HEK293 (cell line): ENCODE measurements around the gene TBC1D22A.

Experiments
- CTCF ChIA-PET: fragments of 350-600 bp; formaldehyde crosslinking; extraction: SDS; loops from one replicate; lab custom pipeline; 2021; ENCODE audit warnings: antibody characterized with exemption; lab: Yijun Ruan, JAX
- POLR2A ChIA-PET: fragments of 300-600 bp; formaldehyde crosslinking; extraction: SDS; loops from one replicate; lab custom pipeline; 2020; ENCODE audit warnings: antibody characterized with exemption, inconsistent platforms; lab: Yijun Ruan, JAX
- H3K27ac ChIP-seq: fragments of 200-500 bp; sonication (Bioruptor generic); 2 replicates; pipeline ENCODE4 v1.5.1; 2014; ENCODE audit warnings: low read depth, low read length, control low read depth, inconsistent platforms; ENCODE audit errors: extremely low read depth
- H3K36me3 ChIP-seq, 2 experiments: fragments of 200-500 bp in 1 of 2; sonication (Bioruptor generic) in 1 of 2; 1 replicate in 1 of 2; 2 replicates in 1 of 2; pipeline ENCODE4 v1.5.1; 2014 to 2017; ENCODE audit warnings: inconsistent platforms in 2 of 2, low read length in 2 of 2; ENCODE audit not compliant: control insufficient read depth in 2 of 2, insufficient read depth in 1 of 2
- H3K4me1 ChIP-seq: fragments of 200-500 bp; sonication (Bioruptor generic); 2 replicates; pipeline ENCODE4 v1.5.1; 2014; ENCODE audit warnings: mild to moderate bottlenecking, low read length, inconsistent platforms; ENCODE audit not compliant: control insufficient read depth, insufficient read depth
- H3K4me3 ChIP-seq: 2 replicates; pipeline ENCODE4 v1.5.1; 2011; ENCODE audit warnings: low read depth, mild to moderate bottlenecking, control low read depth, low read length, moderate library complexity
- H3K9me3 ChIP-seq: fragments of 200-500 bp; sonication (Bioruptor generic); 2 replicates; pipeline ENCODE4 v1.5.1; 2014; ENCODE audit warnings: low read depth, low read length, inconsistent platforms; ENCODE audit not compliant: control insufficient read depth, insufficient read depth
- FEZF1 ChIP-seq: fragments of 450-650 bp; formaldehyde crosslinking; IDR thresholded peaks from 2 replicates; pipeline ENCODE4 v1.5.1; 2016; ENCODE audit warnings: missing biosample characterization, missing genetic modification characterization
- ZBTB8A ChIP-seq: fragments of 450-650 bp; formaldehyde crosslinking; IDR thresholded peaks from 2 replicates; pipeline ENCODE4 v1.5.1; 2016; ENCODE audit warnings: missing biosample characterization, missing genetic modification characterization
- ZNF146 ChIP-seq: fragments of 450-650 bp; formaldehyde crosslinking; IDR thresholded peaks from 2 replicates; pipeline ENCODE4 v1.5.1; 2016; ENCODE audit warnings: missing biosample characterization, missing genetic modification characterization
- ZNF211 ChIP-seq: fragments of 450-650 bp; formaldehyde crosslinking; IDR thresholded peaks from 2 replicates; pipeline ENCODE4 v1.5.1; 2016; ENCODE audit warnings: low read depth, missing biosample characterization, missing genetic modification characterization
- ZNF24 ChIP-seq: fragments of 450-650 bp; formaldehyde crosslinking; IDR thresholded peaks from 2 replicates; pipeline ENCODE4 v1.5.1; 2016; ENCODE audit warnings: missing biosample characterization, missing genetic modification characterization
- ZNF266 ChIP-seq: fragments of 450-650 bp; formaldehyde crosslinking; IDR thresholded peaks from 2 replicates; pipeline ENCODE4 v1.5.1; 2016; ENCODE audit warnings: missing biosample characterization, missing genetic modification characterization, low read depth
- ZNF394 ChIP-seq: fragments of 450-650 bp; formaldehyde crosslinking; IDR thresholded peaks from 2 replicates; pipeline ENCODE4 v1.5.1; 2016; ENCODE audit warnings: missing biosample characterization, missing genetic modification characterization, mild to moderate bottlenecking, moderate library complexity, borderline replicate concordance
- ZNF501 ChIP-seq: fragments of 450-650 bp; formaldehyde crosslinking; IDR thresholded peaks from 2 replicates; pipeline ENCODE4 v1.5.1; 2016; ENCODE audit warnings: missing biosample characterization, missing genetic modification characterization
- ZNF510 ChIP-seq: fragments of 450-650 bp; formaldehyde crosslinking; IDR thresholded peaks from 2 replicates; pipeline ENCODE4 v1.5.1; 2018; ENCODE audit warnings: mild to moderate bottlenecking, missing genetic modification characterization, missing biosample characterization; ENCODE audit not compliant: insufficient replicate concordance
- ZNF596 ChIP-seq: fragments of 450-650 bp; IDR thresholded peaks from 2 replicates; pipeline ENCODE4 v1.5.0; 2018; ENCODE audit warnings: missing biosample characterization, mild to moderate bottlenecking, missing genetic modification characterization, moderate library complexity
- ZNF610 ChIP-seq: fragments of 450-650 bp; formaldehyde crosslinking; IDR thresholded peaks from 2 replicates; pipeline ENCODE4 v1.5.1; 2016; ENCODE audit warnings: missing biosample characterization, missing genetic modification characterization, borderline replicate concordance
- ZNF624 ChIP-seq: fragments of 450-650 bp; formaldehyde crosslinking; IDR thresholded peaks from 2 replicates; pipeline ENCODE4 v1.5.1; 2017; ENCODE audit warnings: missing biosample characterization, missing genetic modification characterization
- ZNF677 ChIP-seq: fragments of 450-650 bp; IDR thresholded peaks from 2 replicates; pipeline ENCODE4 v1.5.0; 2018; ENCODE audit warnings: missing biosample characterization, mild to moderate bottlenecking, missing genetic modification characterization, moderate library complexity
- ZNF768 ChIP-seq: fragments of 450-650 bp; formaldehyde crosslinking; IDR thresholded peaks from 2 replicates; pipeline ENCODE4 v1.5.1; 2018; ENCODE audit warnings: missing biosample characterization, mild to moderate bottlenecking, missing genetic modification characterization
- ZNF792 ChIP-seq: fragments of 450-650 bp; formaldehyde crosslinking; IDR thresholded peaks from 2 replicates; pipeline ENCODE4 v1.5.1; 2016; ENCODE audit warnings: missing biosample characterization, missing genetic modification characterization
- ZSCAN16 ChIP-seq: fragments of 450-650 bp; formaldehyde crosslinking; IDR thresholded peaks from 2 replicates; pipeline ENCODE4 v1.5.1; 2016; ENCODE audit warnings: missing biosample characterization, missing genetic modification characterization
- TF ChIP-seq, protein P1 (sequence below): fragments of 450-650 bp; formaldehyde crosslinking; IDR thresholded peaks from 2 replicates; pipeline ENCODE4 v1.5.1; 2016; ENCODE audit warnings: missing biosample characterization, missing genetic modification characterization
- TF ChIP-seq, protein P2 (sequence below): fragments of 450-650 bp; formaldehyde crosslinking; IDR thresholded peaks from 2 replicates; pipeline ENCODE4 v1.5.1; 2016; ENCODE audit warnings: missing biosample characterization, missing genetic modification characterization
- TF ChIP-seq, protein P3 (sequence below): fragments of 450-650 bp; formaldehyde crosslinking; IDR thresholded peaks from 2 replicates; pipeline ENCODE4 v1.5.1; 2016; ENCODE audit warnings: missing biosample characterization, missing genetic modification characterization, low read depth
- TF ChIP-seq, protein P4 (sequence below): fragments of 450-650 bp; formaldehyde crosslinking; IDR thresholded peaks from 2 replicates; pipeline ENCODE4 v1.5.1; 2016; ENCODE audit warnings: missing biosample characterization, missing genetic modification characterization
- TF ChIP-seq, protein P5 (sequence below): fragments of 450-650 bp; formaldehyde crosslinking; IDR thresholded peaks from 2 replicates; pipeline ENCODE4 v1.5.1; 2016; ENCODE audit warnings: missing biosample characterization, missing genetic modification characterization
- TF ChIP-seq, protein P6 (sequence below): fragments of 450-650 bp; formaldehyde crosslinking; IDR thresholded peaks from 2 replicates; pipeline ENCODE4 v1.5.1; 2016; ENCODE audit warnings: missing biosample characterization, missing genetic modification characterization
- TF ChIP-seq, protein P7 (sequence below): fragments of 450-650 bp; IDR thresholded peaks from 2 replicates; pipeline ENCODE4 v1.5.1; 2018; ENCODE audit warnings: missing biosample characterization, mild to moderate bottlenecking, missing genetic modification characterization

The TBC1D22A gene

DNA sequence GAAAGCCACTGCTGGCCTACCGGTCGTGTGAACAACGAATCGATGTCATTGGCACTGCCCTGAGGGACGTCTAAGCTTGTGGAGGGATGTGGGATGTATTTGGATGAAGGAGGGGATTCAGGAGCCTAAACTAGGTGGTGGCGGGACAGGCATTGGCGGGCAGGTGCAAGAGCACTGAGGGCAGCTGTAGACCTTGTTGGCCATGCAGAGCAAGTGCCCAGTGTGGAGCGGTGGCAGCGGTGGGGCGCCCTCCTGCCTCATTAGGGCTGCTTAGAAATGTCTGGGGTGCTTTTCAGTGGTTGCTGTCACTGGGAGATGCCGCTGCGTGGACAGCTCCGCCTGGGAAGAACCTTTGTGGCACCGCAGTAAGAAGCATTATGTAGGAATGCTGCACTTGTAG, 220.2 kb downstream of the TBC1D22A start:
- ChIA-PET CTCF (no interaction called here), POLR2A (no interaction called here)
- Histone ChIP-seq H3K4me1 (no peaks in the 10 kb centered on the region), H3K27ac (no peak overlapping the region), H3K9me3 (no peaks in the 10 kb centered on the region), H3K4me3 (no peak overlapping the region), H3K36me3 (peaks cover 0 to 11% of the 10 kb centered on the region in 2 experiments; a peak in 2 of 3 replicates)
- no peak for TF ChIP-seq ZSCAN16
- no peak for TF ChIP-seq ZNF792 (tag by site-specific recombination)
- no peak for TF ChIP-seq FEZF1 (tag by site-specific recombination)
- TF ChIP-seq ZNF510 (tag by site-specific recombination): no peak
- TF ChIP-seq, protein P1, sequence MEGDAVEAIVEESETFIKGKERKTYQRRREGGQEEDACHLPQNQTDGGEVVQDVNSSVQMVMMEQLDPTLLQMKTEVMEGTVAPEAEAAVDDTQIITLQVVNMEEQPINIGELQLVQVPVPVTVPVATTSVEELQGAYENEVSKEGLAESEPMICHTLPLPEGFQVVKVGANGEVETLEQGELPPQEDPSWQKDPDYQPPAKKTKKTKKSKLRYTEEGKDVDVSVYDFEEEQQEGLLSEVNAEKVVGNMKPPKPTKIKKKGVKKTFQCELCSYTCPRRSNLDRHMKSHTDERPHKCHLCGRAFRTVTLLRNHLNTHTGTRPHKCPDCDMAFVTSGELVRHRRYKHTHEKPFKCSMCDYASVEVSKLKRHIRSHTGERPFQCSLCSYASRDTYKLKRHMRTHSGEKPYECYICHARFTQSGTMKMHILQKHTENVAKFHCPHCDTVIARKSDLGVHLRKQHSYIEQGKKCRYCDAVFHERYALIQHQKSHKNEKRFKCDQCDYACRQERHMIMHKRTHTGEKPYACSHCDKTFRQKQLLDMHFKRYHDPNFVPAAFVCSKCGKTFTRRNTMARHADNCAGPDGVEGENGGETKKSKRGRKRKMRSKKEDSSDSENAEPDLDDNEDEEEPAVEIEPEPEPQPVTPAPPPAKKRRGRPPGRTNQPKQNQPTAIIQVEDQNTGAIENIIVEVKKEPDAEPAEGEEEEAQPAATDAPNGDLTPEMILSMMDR (tag by site-specific recombination): no peak
- TF ChIP-seq, protein P2, sequence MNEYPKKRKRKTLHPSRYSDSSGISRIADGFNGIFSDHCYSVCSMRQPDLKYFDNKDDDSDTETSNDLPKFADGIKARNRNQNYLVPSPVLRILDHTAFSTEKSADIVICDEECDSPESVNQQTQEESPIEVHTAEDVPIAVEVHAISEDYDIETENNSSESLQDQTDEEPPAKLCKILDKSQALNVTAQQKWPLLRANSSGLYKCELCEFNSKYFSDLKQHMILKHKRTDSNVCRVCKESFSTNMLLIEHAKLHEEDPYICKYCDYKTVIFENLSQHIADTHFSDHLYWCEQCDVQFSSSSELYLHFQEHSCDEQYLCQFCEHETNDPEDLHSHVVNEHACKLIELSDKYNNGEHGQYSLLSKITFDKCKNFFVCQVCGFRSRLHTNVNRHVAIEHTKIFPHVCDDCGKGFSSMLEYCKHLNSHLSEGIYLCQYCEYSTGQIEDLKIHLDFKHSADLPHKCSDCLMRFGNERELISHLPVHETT: no peak
- TF ChIP-seq ZNF610: no peak
- TF ChIP-seq ZNF596 (tag by site-specific recombination): no peak
- no peak for TF ChIP-seq ZNF266
- TF ChIP-seq, protein P3, sequence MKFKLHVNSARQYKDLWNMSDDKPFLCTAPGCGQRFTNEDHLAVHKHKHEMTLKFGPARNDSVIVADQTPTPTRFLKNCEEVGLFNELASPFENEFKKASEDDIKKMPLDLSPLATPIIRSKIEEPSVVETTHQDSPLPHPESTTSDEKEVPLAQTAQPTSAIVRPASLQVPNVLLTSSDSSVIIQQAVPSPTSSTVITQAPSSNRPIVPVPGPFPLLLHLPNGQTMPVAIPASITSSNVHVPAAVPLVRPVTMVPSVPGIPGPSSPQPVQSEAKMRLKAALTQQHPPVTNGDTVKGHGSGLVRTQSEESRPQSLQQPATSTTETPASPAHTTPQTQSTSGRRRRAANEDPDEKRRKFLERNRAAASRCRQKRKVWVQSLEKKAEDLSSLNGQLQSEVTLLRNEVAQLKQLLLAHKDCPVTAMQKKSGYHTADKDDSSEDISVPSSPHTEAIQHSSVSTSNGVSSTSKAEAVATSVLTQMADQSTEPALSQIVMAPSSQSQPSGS: no peak
- TF ChIP-seq ZNF146 (tag by site-specific recombination): no peak
- TF ChIP-seq ZNF24 (tag by site-specific recombination): no peak
- TF ChIP-seq, protein P4, sequence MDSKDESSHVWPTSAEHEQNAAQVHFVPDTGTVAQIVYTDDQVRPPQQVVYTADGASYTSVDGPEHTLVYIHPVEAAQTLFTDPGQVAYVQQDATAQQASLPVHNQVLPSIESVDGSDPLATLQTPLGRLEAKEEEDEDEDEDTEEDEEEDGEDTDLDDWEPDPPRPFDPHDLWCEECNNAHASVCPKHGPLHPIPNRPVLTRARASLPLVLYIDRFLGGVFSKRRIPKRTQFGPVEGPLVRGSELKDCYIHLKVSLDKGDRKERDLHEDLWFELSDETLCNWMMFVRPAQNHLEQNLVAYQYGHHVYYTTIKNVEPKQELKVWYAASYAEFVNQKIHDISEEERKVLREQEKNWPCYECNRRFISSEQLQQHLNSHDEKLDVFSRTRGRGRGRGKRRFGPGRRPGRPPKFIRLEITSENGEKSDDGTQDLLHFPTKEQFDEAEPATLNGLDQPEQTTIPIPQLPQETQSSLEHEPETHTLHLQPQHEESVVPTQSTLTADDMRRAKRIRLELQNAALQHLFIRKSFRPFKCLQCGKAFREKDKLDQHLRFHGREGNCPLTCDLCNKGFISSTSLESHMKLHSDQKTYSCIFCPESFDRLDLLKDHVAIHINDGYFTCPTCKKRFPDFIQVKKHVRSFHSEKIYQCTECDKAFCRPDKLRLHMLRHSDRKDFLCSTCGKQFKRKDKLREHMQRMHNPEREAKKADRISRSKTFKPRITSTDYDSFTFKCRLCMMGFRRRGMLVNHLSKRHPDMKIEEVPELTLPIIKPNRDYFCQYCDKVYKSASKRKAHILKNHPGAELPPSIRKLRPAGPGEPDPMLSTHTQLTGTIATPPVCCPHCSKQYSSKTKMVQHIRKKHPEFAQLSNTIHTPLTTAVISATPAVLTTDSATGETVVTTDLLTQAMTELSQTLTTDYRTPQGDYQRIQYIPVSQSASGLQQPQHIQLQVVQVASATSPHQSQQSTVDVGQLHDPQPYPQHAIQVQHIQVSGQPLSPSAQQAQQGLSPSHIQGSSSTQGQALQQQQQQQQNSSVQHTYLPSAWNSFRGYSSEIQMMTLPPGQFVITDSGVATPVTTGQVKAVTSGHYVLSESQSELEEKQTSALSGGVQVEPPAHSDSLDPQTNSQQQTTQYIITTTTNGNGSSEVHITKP (tag by site-specific recombination): no peak
- TF ChIP-seq, protein P5, sequence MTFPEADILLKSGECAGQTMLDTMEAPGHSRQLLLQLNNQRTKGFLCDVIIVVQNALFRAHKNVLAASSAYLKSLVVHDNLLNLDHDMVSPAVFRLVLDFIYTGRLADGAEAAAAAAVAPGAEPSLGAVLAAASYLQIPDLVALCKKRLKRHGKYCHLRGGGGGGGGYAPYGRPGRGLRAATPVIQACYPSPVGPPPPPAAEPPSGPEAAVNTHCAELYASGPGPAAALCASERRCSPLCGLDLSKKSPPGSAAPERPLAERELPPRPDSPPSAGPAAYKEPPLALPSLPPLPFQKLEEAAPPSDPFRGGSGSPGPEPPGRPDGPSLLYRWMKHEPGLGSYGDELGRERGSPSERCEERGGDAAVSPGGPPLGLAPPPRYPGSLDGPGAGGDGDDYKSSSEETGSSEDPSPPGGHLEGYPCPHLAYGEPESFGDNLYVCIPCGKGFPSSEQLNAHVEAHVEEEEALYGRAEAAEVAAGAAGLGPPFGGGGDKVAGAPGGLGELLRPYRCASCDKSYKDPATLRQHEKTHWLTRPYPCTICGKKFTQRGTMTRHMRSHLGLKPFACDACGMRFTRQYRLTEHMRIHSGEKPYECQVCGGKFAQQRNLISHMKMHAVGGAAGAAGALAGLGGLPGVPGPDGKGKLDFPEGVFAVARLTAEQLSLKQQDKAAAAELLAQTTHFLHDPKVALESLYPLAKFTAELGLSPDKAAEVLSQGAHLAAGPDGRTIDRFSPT (tag by site-specific recombination): no peak
- no peak for TF ChIP-seq ZBTB8A (tag by site-specific recombination)

DNA sequence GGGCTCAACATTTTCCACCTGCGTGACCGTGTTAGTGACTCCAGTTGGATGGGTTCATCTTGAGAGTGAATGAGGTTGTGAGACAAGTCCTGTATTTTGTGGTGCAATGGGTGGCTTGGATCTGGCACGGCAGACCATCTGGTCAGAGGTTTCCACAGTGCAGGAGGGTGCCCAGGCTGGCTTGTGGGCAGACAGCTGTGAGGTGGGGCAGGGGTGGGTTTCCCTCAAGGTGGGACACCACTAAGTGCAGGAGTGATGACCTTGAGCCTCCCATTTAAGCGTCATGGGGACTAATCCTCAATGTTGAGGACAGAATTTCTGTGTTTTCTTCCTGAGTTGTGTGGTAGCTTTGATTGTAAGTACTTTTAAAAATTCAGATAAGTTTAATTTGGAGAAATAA, 220.6 kb downstream of the TBC1D22A start:
- Histone ChIP-seq H3K4me3 (no peak overlapping the region), H3K27ac (no peak overlapping the region), H3K9me3 (no peaks in the 10 kb centered on the region), H3K4me1 (no peaks in the 10 kb centered on the region), H3K36me3 (peaks cover 0 to 8% of the 10 kb centered on the region in 2 experiments; a peak in 2 of 3 replicates)
- POLR2A ChIA-PET: no interaction called here
- CTCF ChIA-PET: interaction anchor here (0.6 kb wide), 1 partner anchor 79 kb away, joined by 3 read pairs; no protein-coding TSS in a partner anchor
- TF ChIP-seq ZNF624 (tag by site-specific recombination) (no peak), ZNF501 (tag by site-specific recombination) (no peak), ZNF394 (tag by site-specific recombination) (no peak), ZNF211 (no peak), ZNF768 (tag by site-specific recombination) (no peak), ZNF677 (no peak)
- TF ChIP-seq, protein P6, sequence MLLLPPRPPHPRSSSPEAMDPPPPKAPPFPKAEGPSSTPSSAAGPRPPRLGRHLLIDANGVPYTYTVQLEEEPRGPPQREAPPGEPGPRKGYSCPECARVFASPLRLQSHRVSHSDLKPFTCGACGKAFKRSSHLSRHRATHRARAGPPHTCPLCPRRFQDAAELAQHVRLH (tag by site-specific recombination): no peak
- TF ChIP-seq, protein P7, sequence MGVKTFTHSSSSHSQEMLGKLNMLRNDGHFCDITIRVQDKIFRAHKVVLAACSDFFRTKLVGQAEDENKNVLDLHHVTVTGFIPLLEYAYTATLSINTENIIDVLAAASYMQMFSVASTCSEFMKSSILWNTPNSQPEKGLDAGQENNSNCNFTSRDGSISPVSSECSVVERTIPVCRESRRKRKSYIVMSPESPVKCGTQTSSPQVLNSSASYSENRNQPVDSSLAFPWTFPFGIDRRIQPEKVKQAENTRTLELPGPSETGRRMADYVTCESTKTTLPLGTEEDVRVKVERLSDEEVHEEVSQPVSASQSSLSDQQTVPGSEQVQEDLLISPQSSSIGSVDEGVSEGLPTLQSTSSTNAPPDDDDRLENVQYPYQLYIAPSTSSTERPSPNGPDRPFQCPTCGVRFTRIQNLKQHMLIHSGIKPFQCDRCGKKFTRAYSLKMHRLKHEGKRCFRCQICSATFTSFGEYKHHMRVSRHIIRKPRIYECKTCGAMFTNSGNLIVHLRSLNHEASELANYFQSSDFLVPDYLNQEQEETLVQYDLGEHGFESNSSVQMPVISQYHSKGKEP: no peak
